Natural killer cell (primary cell): ENCODE measurements around the gene SNRK. TPM values are rescaled to one million over a fixed set of nuclear protein-coding genes. Genes with fewer than 3 reads are reported as not detected.

Experiments
- ATAC-seq, 3 donors: fragments of 150-1000 bp in 2 of 3; fragments of 200-7000 bp in 1 of 3; cut with Tn5 transposase; 1 replicate in 1 of 3; 2 replicates in 2 of 3; pipeline ENCODE4 v1.10.0; 2021; ENCODE audit warnings: mild to moderate bottlenecking in 2 of 3, moderate library complexity in 2 of 3
- DNase-seq, 2 donors: peaks; one replicate each; pipeline versions ENCODE4 v3.0.0 to v3.0.0-alpha.2; 2013 to 2021; ENCODE audit warnings: mixed read lengths in 1 of 2
- H3K27ac ChIP-seq: one replicate; pipeline ENCODE4 v1.5.1; 2013; ENCODE audit warnings: mild to moderate bottlenecking, low read length
- H3K27me3 ChIP-seq: one replicate; pipeline ENCODE4 v1.6.1; 2013; ENCODE audit warnings: low read length; ENCODE audit not compliant: control insufficient read depth, insufficient read depth
- H3K36me3 ChIP-seq: one replicate; pipeline ENCODE4 v1.6.1; 2013; ENCODE audit warnings: low read length; ENCODE audit not compliant: control insufficient read depth, insufficient read depth
- H3K4me1 ChIP-seq: one replicate; pipeline ENCODE4 v1.6.1; 2013; ENCODE audit warnings: low read length; ENCODE audit not compliant: control insufficient read depth, insufficient read depth
- H3K4me3 ChIP-seq: one replicate; pipeline ENCODE4 v1.5.1; 2013; ENCODE audit warnings: low read length
- H3K9me3 ChIP-seq: one replicate; pipeline ENCODE4 v1.6.1; 2013; ENCODE audit warnings: low read length; ENCODE audit not compliant: control insufficient read depth, insufficient read depth
- H3K27ac Mint-ChIP-seq, 2 donors: one replicate each; pipeline ENCODE4 v1.8.0; 2022; ENCODE audit warnings: mild to moderate bottlenecking in 2 of 2, mixed read lengths in 2 of 2, moderate library complexity in 1 of 2
- H3K27me3 Mint-ChIP-seq, 2 donors: one replicate each; pipeline ENCODE4 v1.8.0; 2022; ENCODE audit warnings: low read depth in 2 of 2, mixed read lengths in 2 of 2
- H3K36me3 Mint-ChIP-seq: one replicate; pipeline ENCODE4 v1.8.0; 2022; ENCODE audit warnings: mixed read lengths
- H3K4me1 Mint-ChIP-seq, 2 donors: one replicate each; pipeline ENCODE4 v1.8.0; 2022; ENCODE audit warnings: mixed read lengths in 2 of 2
- H3K4me3 Mint-ChIP-seq: one replicate; pipeline ENCODE4 v1.8.0; 2022; ENCODE audit warnings: mild to moderate bottlenecking, moderate library complexity, mixed read lengths
- H3K9me3 Mint-ChIP-seq, 2 donors: one replicate each; pipeline ENCODE4 v1.8.0; 2022; ENCODE audit warnings: mixed read lengths in 2 of 2
- WGBS: methylation state at CpG from one replicate; pipeline ENCODE4 v1.1.7; 2013; ENCODE audit warnings: missing lambda C conversion rate; ENCODE audit not compliant: insufficient coverage; 5-methylcytosine and 5-hydroxymethylcytosine counted together
- intact Hi-C: fragments of 100-400 bp; cut with micrococcal nuclease; formaldehyde crosslinking; loops from one replicate; pipeline ENCODE4 v1.14.2; 2022
- total RNA-seq, 4 donors: library from RNA; stranded (reverse); fragments of 120-200 nt in 1 of 4; gene quantifications; one replicate each; pipeline versions ENCODE4 v1.2.3 to v1.2.4, GENCODE V29; 2013 to 2022
- TF ChIP-seq, protein P1 (sequence below): fragments of 200-600 bp; IDR thresholded peaks from one replicate; pipeline ENCODE4 v1.8.0; 2022; ENCODE audit warnings: antibody characterized with exemption

SNRK gene
- total RNA-seq, 3 donors from 2014 or later (not counting 1 experiment from before 2014, with no cell fraction given), result 177 to 209 (median 186) TPM

DNA sequence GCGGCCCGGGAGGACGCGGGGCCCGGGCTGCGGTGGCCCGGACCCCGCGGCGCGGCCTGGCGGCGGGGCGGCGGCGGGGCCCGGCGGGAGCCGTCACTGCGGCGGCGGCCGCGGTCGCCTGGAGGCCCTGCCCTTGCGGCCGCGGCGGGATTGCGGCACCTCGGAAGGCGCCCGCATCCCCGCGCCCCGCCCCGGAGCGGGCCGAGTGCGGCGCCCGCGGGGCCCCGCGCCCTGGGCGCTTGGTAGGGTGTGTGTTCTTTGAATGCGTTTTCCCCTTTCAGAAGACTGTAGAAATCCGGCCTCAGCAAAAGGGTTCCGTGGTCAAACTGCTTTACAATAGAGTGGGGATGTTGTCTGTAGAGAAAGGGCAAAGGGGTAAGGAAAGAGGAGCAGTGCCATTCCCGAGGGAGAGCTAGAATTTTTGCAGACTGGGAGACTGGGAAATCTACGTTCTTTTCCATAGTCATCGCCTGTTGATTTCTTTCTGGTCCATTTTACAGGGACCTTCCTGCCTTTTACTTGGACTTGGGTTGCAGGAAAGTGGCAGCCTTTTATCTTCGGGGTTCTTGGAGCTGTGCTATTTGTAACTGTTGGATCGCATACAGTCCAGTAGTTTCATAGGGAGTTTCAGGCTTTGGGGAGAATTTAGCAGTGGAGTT, 630 bp downstream of the SNRK start:
- under 1% methylated on average over 53 of the region's 54 CpGs for WGBS
- peak overlapping the region; percentile 91 for H3K4me3 Mint-ChIP-seq
- ATAC-seq, result peak; percentile 22 to 45 (median 38)
- H3K4me1 ChIP-seq, result peaks cover 31% of the 10 kb centered on the region
- H3K27me3 Mint-ChIP-seq, result no peaks in the 10 kb centered on the region
- TF ChIP-seq, protein P1, sequence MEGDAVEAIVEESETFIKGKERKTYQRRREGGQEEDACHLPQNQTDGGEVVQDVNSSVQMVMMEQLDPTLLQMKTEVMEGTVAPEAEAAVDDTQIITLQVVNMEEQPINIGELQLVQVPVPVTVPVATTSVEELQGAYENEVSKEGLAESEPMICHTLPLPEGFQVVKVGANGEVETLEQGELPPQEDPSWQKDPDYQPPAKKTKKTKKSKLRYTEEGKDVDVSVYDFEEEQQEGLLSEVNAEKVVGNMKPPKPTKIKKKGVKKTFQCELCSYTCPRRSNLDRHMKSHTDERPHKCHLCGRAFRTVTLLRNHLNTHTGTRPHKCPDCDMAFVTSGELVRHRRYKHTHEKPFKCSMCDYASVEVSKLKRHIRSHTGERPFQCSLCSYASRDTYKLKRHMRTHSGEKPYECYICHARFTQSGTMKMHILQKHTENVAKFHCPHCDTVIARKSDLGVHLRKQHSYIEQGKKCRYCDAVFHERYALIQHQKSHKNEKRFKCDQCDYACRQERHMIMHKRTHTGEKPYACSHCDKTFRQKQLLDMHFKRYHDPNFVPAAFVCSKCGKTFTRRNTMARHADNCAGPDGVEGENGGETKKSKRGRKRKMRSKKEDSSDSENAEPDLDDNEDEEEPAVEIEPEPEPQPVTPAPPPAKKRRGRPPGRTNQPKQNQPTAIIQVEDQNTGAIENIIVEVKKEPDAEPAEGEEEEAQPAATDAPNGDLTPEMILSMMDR, result no peak
- no peaks in the 10 kb centered on the region for H3K9me3 ChIP-seq
- H3K27ac ChIP-seq, result peak overlapping the region; percentile 87
- intact Hi-C loops, result loop anchor here (2.0 to 5.0 kb wide), 6 partner anchors 60 to 275 kb away; no protein-coding TSS in a partner anchor
- no peaks in the 10 kb centered on the region for H3K27me3 ChIP-seq
- H3K27ac Mint-ChIP-seq, result peak overlapping the region; percentile 94 to 97
- peaks cover 46 to 55% of the 10 kb centered on the region in 2 donors for H3K4me1 Mint-ChIP-seq
- peaks cover 18% of the 10 kb centered on the region for H3K36me3 ChIP-seq
- H3K9me3 Mint-ChIP-seq, result no peaks in the 10 kb centered on the region
- no peaks in the 10 kb centered on the region for H3K36me3 Mint-ChIP-seq
- H3K4me3 ChIP-seq, result peak overlapping the region; percentile 70
- peak; percentile 46 to 66 for DNase-seq

DNA sequence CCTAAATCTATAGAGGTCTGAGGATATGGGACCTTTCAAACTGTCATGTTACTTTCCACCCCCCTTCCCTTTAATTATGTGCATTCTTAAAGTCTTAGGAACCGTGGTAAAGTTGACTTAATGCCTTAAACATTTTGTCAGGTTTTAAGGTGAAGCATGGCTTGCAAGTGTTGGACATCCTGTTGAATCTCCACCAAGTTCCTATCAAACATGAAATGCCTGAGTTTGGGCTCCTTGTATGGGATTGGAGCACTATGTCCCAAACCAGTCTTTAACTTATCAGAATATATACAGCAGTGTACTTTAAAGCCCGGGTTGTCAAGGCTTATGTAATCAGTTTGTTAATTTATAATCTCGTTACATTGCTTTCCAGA, 1.1 kb downstream of the SNRK start:
- WGBS, result 0% methylated on average over 1 of the region's 3 CpGs
- intact Hi-C loops, result loop anchor here (2.0 to 5.0 kb wide), 6 partner anchors 59 to 275 kb away; no protein-coding TSS in a partner anchor
- Mint-ChIP-seq H3K4me3 (peak overlapping the region; percentile 91), H3K27ac (peak overlapping the region; percentile 94 to 97), H3K27me3 (no peaks in the 10 kb centered on the region), H3K4me1 (peaks cover 51 to 60% of the 10 kb centered on the region in 2 donors), H3K9me3 (no peaks in the 10 kb centered on the region), H3K36me3 (no peaks in the 10 kb centered on the region)
- H3K4me1 ChIP-seq, result peaks cover 32% of the 10 kb centered on the region
- H3K4me3 ChIP-seq, result peak overlapping the region; percentile 70
- no peak for ATAC-seq
- TF ChIP-seq, protein P1, result no peak
- no peaks in the 10 kb centered on the region for H3K27me3 ChIP-seq
- peak overlapping the region; percentile 87 for H3K27ac ChIP-seq
- H3K9me3 ChIP-seq, result no peaks in the 10 kb centered on the region
- H3K36me3 ChIP-seq, result peaks cover 18% of the 10 kb centered on the region
- DNase-seq, result no peak

DNA sequence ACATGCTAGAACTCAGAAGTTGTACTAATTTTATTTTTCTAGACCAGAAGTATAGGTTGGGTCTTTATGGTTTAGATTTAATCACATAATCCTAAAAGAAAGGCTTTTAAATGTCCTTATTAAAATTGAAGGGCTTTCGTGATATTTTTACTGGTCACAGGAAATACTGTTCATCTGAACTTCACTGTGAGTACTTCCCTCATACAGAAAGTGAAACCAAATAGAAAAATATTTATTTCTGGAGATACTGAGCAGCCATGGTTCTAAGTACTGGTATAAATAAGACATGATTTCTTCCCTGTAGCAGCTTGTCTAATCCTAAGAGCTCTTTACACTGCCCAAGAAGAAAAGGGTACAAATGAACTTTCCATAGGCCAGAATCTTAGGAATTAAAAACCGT, 2.0 kb downstream of the SNRK start:
- H3K4me3 Mint-ChIP-seq, result peak overlapping the region; percentile 91
- Histone ChIP-seq H3K27me3 (no peaks in the 10 kb centered on the region), H3K4me1 (peaks cover 38% of the 10 kb centered on the region), H3K9me3 (no peaks in the 10 kb centered on the region), H3K4me3 (peak overlapping the region; percentile 70), H3K27ac (peak overlapping the region; percentile 87), H3K36me3 (peaks cover 23% of the 10 kb centered on the region)
- DNase-seq, result peak in 1 of 2 donors; percentile 55
- no peaks in the 10 kb centered on the region for H3K36me3 Mint-ChIP-seq
- peaks cover 60 to 69% of the 10 kb centered on the region in 2 donors for H3K4me1 Mint-ChIP-seq
- no peaks in the 10 kb centered on the region for H3K27me3 Mint-ChIP-seq
- peak; percentile 27 to 55 (median 50) for ATAC-seq
- H3K27ac Mint-ChIP-seq, result peak overlapping the region; percentile 94 to 97
- intact Hi-C loops, result loop anchor here (1.0 to 5.0 kb wide), 5 partner anchors 9 to 276 kb away; no protein-coding TSS in a partner anchor
- TF ChIP-seq, protein P1, result no peak
- WGBS, result 0% methylated on average over 1 of the region's 2 CpGs
- H3K9me3 Mint-ChIP-seq, result no peaks in the 10 kb centered on the region
